GM19455 (cell line): ENCODE results near the gene NGFR.

ENCODE experiments used
- ATAC-seq: cut with Tn5 transposase; IDR thresholded peaks from one replicate; pipeline ENCODE4 v1.9.1; 2021; ENCODE audit not compliant: unreplicated experiment

NGFR gene

DNA sequence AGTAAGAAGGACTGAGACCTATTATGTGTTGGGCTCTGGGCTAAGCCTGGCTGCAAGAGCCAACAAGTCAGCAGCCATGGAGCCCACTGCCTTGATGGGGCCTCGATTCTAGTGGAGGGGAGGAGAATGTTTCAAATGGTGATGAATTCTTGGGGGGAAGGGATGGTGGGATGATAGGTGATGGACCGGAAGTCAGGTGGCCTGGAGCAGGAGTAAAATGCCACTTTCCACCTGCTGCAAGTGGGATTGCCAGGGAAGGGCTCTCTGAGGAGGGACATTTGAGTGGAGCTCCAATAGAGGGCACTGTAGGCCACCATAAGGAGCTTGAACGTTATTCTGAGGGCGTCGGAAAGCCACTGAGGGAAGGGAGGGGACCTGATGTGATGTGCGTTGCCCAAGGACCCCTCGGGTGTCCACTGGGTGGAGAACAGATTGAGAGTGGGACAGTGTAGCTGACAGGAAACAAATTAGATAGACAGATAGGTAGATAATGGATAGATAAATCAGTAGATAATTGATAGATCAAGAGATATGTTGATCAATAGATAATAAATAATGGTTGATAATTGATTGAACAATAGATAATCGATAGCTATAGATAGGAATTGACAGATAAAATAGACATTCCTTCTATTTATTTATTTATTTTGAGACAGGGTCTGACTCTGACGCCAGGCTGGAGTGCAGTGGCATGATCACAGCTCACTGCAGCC is 62.4 kb downstream of the NGFR start:
- ATAC-seq, result no peak
